Measurements from ENCODE around the gene CSTF2T.

The CSTF2T gene

GRCh38 chr10:51649064-51649463 is 50.3 kb downstream of the CSTF2T start:
- no peak for DNase-seq (ENCODE audit: low read depth)
